ENCODE results near the gene RGS8. TPM values are rescaled to one million over a fixed set of nuclear protein-coding genes. Genes with fewer than 3 reads are reported as not detected.

RGS8 gene
- polyA plus RNA-seq, 3 donors: 0.03 to 0.08 (median 0.06) TPM

GRCh38 chr1:182650678-182651338, 33.6 kb downstream of the RGS8 start:
- DNase-seq (ENCODE audit: extremely low read depth in 1 of 11, low read depth in 9 of 11, low spot score in 4 of 11): no peak

GRCh38 chr1:182649041-182649440, 35.3 kb downstream of the RGS8 start:
- no peak for DNase-seq (ENCODE audit: extremely low read depth in 1 of 11, low read depth in 9 of 11, low spot score in 4 of 11)

- DNase-seq (ENCODE audit: extremely low read depth in 1 of 11, low read depth in 9 of 11, low spot score in 4 of 11): no peak
Observed at GRCh38 chr1:182646739-182647138, 37.6 kb downstream of the RGS8 start.

GRCh38 chr1:182644886-182645285, 39.5 kb downstream of the RGS8 start:
- DNase-seq (ENCODE audit: extremely low read depth in 1 of 11, low read depth in 9 of 11, low spot score in 4 of 11): no peak

- DNase-seq (ENCODE audit: extremely low read depth in 1 of 11, low read depth in 9 of 11, low spot score in 4 of 11): no peak
Observed at GRCh38 chr1:182643699-182644098, 40.7 kb downstream of the RGS8 start.

GRCh38 chr1:182642461-182642860, 41.9 kb downstream of the RGS8 start:
- DNase-seq (ENCODE audit: extremely low read depth in 1 of 11, low read depth in 9 of 11, low spot score in 4 of 11): no peak

- DNase-seq (ENCODE audit: extremely low read depth in 1 of 11, low read depth in 9 of 11, low spot score in 4 of 11): no peak
Observed at GRCh38 chr1:182641561-182641960, 42.8 kb downstream of the RGS8 start.

- DNase-seq (ENCODE audit: extremely low read depth in 1 of 11, low read depth in 9 of 11, low spot score in 4 of 11): no peak
Observed at GRCh38 chr1:182639330-182639729, 45.1 kb downstream of the RGS8 start.

GRCh38 chr1:182637769-182638168, 46.6 kb downstream of the RGS8 start:
- no peak for DNase-seq (ENCODE audit: extremely low read depth in 1 of 11, low read depth in 9 of 11, low spot score in 4 of 11)

- DNase-seq (ENCODE audit: extremely low read depth in 1 of 11, low read depth in 9 of 11, low spot score in 4 of 11): no peak
Observed at GRCh38 chr1:182635871-182636270, 48.5 kb downstream of the RGS8 start.

Other genes with a start within 250 kb of the RGS8 start
- not detected for gene RGSL1, start 234.4 kb downstream of the RGS8 start, polyA plus RNA-seq (ENCODE audit: insufficient read length in 3 of 3)
- 10 to 100 TPM in 2 of 3 donors, 1 to 10 TPM in 1; 8.0 to 14.2 (median 13.0) TPM for gene RNASEL, start 95.3 kb downstream of the RGS8 start, polyA plus RNA-seq (ENCODE audit: insufficient read length in 3 of 3)
- 1 to 10 TPM in 2 of 3 donors, under 1 TPM in 1; 0.84 to 1.7 (median 1.4) TPM for gene RGS16, start 80.2 kb downstream of the RGS8 start, polyA plus RNA-seq (ENCODE audit: insufficient read length in 3 of 3)
- gene NPL, start 105.2 kb upstream of the RGS8 start, polyA plus RNA-seq (ENCODE audit: insufficient read length in 3 of 3): 1 to 10 TPM; 8.1 to 8.8 (median 8.4) TPM
- 100 to 1,000 TPM; 266 to 281 (median 278) TPM for gene DHX9, start 154.8 kb upstream of the RGS8 start, polyA plus RNA-seq (ENCODE audit: insufficient read length in 3 of 3)